ENCODE results near the gene KCNN3.

GRCh38 chr1:154911691-154912550, 41.8 kb upstream of the KCNN3 start:
- TF ChIP-seq CTCF (IDR thresholded peaks at IDR 0.05) = no peak
- no peak for TF ChIP-seq POLR2A (IDR thresholded peaks at IDR 0.05)
